ENCODE measurements around the gene OLFML1. TPM values are rescaled to one million over a fixed set of nuclear protein-coding genes. Genes with fewer than 3 reads are reported as not detected.

The OLFML1 gene
- total RNA-seq, 1 donor from 2014 or later: not detected

GRCh38 chr11:7545611-7546010 lies 60.3 kb downstream of the OLFML1 start:
- no peak overlapping the region for H3K4me2 ChIP-seq
- Mint-ChIP-seq H3K4me1 (peaks cover 12% of the 10 kb centered on the region), H3K27ac (no peak overlapping the region), H3K9me3 (no peaks in the 10 kb centered on the region), H3K27me3 (ENCODE audit: insufficient read depth, low read depth) (peaks cover 5% of the 10 kb centered on the region), H3K4me3 (no peak overlapping the region), H3K36me3 (no peaks in the 10 kb centered on the region)
- no peak for DNase-seq (ENCODE audit: low spot score)
- H3K4me1 ChIP-seq: peaks cover 9% of the 10 kb centered on the region
- H3K4me3 ChIP-seq: no peak overlapping the region
- H3K9me3 ChIP-seq (ENCODE audit: low read depth): no peaks in the 10 kb centered on the region
- no peaks in the 10 kb centered on the region for H3F3A ChIP-seq (ENCODE audit: low read depth)
- no peak overlapping the region for H2AFZ ChIP-seq (replicated peaks)
- no peaks in the 10 kb centered on the region for H3K79me2 ChIP-seq (ENCODE audit: low read depth)
- H3K36me3 ChIP-seq: no peaks in the 10 kb centered on the region
- no peaks in the 10 kb centered on the region for H3K27me3 ChIP-seq
- no peaks in the 10 kb centered on the region for H4K20me1 ChIP-seq (ENCODE audit: low read depth)
- no peak overlapping the region for H3K27ac ChIP-seq
- H3K9ac ChIP-seq: no peak overlapping the region
- TF ChIP-seq EZH2phosphoT487 (IDR thresholded peaks at IDR 0.05) (no peak), CTCF (IDR thresholded peaks at IDR 0.05) (no peak), EZH2 (IDR thresholded peaks at IDR 0.05) (no peak)

- no peak overlapping the region for H3K9ac ChIP-seq
- H3K36me3 ChIP-seq: no peaks in the 10 kb centered on the region
These were observed 61.1 kb downstream of the OLFML1 start for GRCh38 chr11:7546324-7546791.

GRCh38 chr11:7547687-7548086 lies 62.4 kb downstream of the OLFML1 start:
- Mint-ChIP-seq H3K4me3 (no peak overlapping the region), H3K9me3 (no peaks in the 10 kb centered on the region)
- no peaks in the 10 kb centered on the region for H3K4me1 ChIP-seq

More at GRCh38 chr11:7546324-7546791, 61.1 kb downstream of the OLFML1 start:
- Histone ChIP-seq H3K4me2 (no peak overlapping the region), H3K27me3 (no peaks in the 10 kb centered on the region), H3F3A (ENCODE audit: low read depth) (no peaks in the 10 kb centered on the region), H3K9me3 (ENCODE audit: low read depth) (no peaks in the 10 kb centered on the region), H3K4me1 (peaks cover 8% of the 10 kb centered on the region), H4K20me1 (ENCODE audit: low read depth) (no peaks in the 10 kb centered on the region), H3K27ac (no peak overlapping the region), H3K4me3 (no peak overlapping the region), H2AFZ (replicated peaks) (no peak overlapping the region), H3K79me2 (ENCODE audit: low read depth) (no peaks in the 10 kb centered on the region)
- DNase-seq (ENCODE audit: low spot score): no peak
- no peak overlapping the region for H3K27ac Mint-ChIP-seq
- no peaks in the 10 kb centered on the region for H3K9me3 Mint-ChIP-seq
- TF ChIP-seq CTCF (IDR thresholded peaks at IDR 0.05) (no peak), EZH2 (IDR thresholded peaks at IDR 0.05) (no peak), EZH2phosphoT487 (IDR thresholded peaks at IDR 0.05) (no peak)
- peaks cover 5% of the 10 kb centered on the region for H3K27me3 Mint-ChIP-seq (ENCODE audit: insufficient read depth, low read depth)
- peaks cover 12% of the 10 kb centered on the region for H3K4me1 Mint-ChIP-seq
- H3K4me3 Mint-ChIP-seq: no peak overlapping the region
- H3K36me3 Mint-ChIP-seq: no peaks in the 10 kb centered on the region

More at GRCh38 chr11:7547687-7548086, 62.4 kb downstream of the OLFML1 start:
- Mint-ChIP-seq H3K36me3 (no peaks in the 10 kb centered on the region), H3K27me3 (ENCODE audit: insufficient read depth, low read depth) (peaks cover 5% of the 10 kb centered on the region), H3K27ac (no peak overlapping the region), H3K4me1 (peaks cover 3% of the 10 kb centered on the region)
- H3K79me2 ChIP-seq (ENCODE audit: low read depth): no peaks in the 10 kb centered on the region
- H3K27me3 ChIP-seq: no peaks in the 10 kb centered on the region
- H3K4me2 ChIP-seq: no peak overlapping the region
- no peaks in the 10 kb centered on the region for H3K36me3 ChIP-seq
- H3K9ac ChIP-seq: no peak overlapping the region
- no peak for DNase-seq (ENCODE audit: low spot score)
- H3F3A ChIP-seq (ENCODE audit: low read depth): no peaks in the 10 kb centered on the region
- no peak overlapping the region for H3K4me3 ChIP-seq
- no peaks in the 10 kb centered on the region for H3K9me3 ChIP-seq (ENCODE audit: low read depth)
- H4K20me1 ChIP-seq (ENCODE audit: low read depth): no peaks in the 10 kb centered on the region
- TF ChIP-seq EZH2 (IDR thresholded peaks at IDR 0.05): no peak
- TF ChIP-seq CTCF (IDR thresholded peaks at IDR 0.05): no peak
- no peak for TF ChIP-seq EZH2phosphoT487 (IDR thresholded peaks at IDR 0.05)
- no peak overlapping the region for H2AFZ ChIP-seq (replicated peaks)
- H3K27ac ChIP-seq: no peak overlapping the region
